NCI-H187 treated with DMSO at 0.1 percent for 48 hours (cell line): ENCODE measurements around the gene BLID.

Experiments
- DNase-seq: peaks from one replicate; lab custom pipeline; 2025; lab: John Stamatoyannopoulos, UW

Gene BLID

GRCh38 chr11:122115524-122116379 lies at the start of gene BLID:
Gene BLID, minus strand, starts transcription at chr11:122116215. Its CDS starts 293 bp downstream, at chr11:122115922.
- no peak for DNase-seq

- no peak for DNase-seq
These were observed 47.2 kb upstream of the BLID start for GRCh38 chr11:122163053-122163819.

GRCh38 chr11:122162095-122162494 lies 46.1 kb upstream of the BLID start:
- no peak for DNase-seq

GRCh38 chr11:122160841-122161590 lies 45.0 kb upstream of the BLID start:
- DNase-seq, result no peak

GRCh38 chr11:122159861-122160260 lies 43.8 kb upstream of the BLID start:
- DNase-seq, result no peak

- DNase-seq, result peak; percentile 65
These were observed 43.2 kb upstream of the BLID start for GRCh38 chr11:122159173-122159721.

GRCh38 chr11:122158171-122158570 lies 42.2 kb upstream of the BLID start:
- no peak for DNase-seq

GRCh38 chr11:122157653-122158161 lies 41.7 kb upstream of the BLID start:
- no peak for DNase-seq

GRCh38 chr11:122156940-122157382 lies 40.9 kb upstream of the BLID start:
- DNase-seq, result peak; percentile 44

- no peak for DNase-seq
These were observed 39.9 kb upstream of the BLID start for GRCh38 chr11:122155765-122156527.

- DNase-seq, result no peak
These were observed 39.0 kb upstream of the BLID start for GRCh38 chr11:122154994-122155393.

GRCh38 chr11:122154227-122154626 lies 38.2 kb upstream of the BLID start:
- no peak for DNase-seq

GRCh38 chr11:122153746-122154145 lies 37.7 kb upstream of the BLID start:
- no peak for DNase-seq

GRCh38 chr11:122150216-122151124 lies 34.5 kb upstream of the BLID start:
- no peak for DNase-seq

- no peak for DNase-seq
These were observed 33.2 kb upstream of the BLID start for GRCh38 chr11:122149202-122149601.

- DNase-seq, result no peak
These were observed 30.5 kb upstream of the BLID start for GRCh38 chr11:122146475-122146874.

GRCh38 chr11:122145715-122146274 lies 29.8 kb upstream of the BLID start:
- DNase-seq, result no peak

GRCh38 chr11:122144752-122145151 lies 28.7 kb upstream of the BLID start:
- DNase-seq, result no peak

- DNase-seq, result peak; percentile 94
These were observed 25.7 kb upstream of the BLID start for GRCh38 chr11:122141725-122142124.

- no peak for DNase-seq
These were observed 24.5 kb upstream of the BLID start for GRCh38 chr11:122140500-122140899.
